22Rv1 (cell line): Measurements from ENCODE around the gene CLSTN2.

Experiments
- H3K27ac ChIP-seq: fragments of 450-650 bp; 2 replicates; pipeline ENCODE4 v1.5.1; 2017
- ZFX ChIP-seq: fragments of 450-650 bp; IDR thresholded peaks from 2 replicates; pipeline ENCODE4 v1.6.1; 2017; ENCODE audit warnings: antibody characterized with exemption, borderline replicate concordance
- TF ChIP-seq, protein P1 (sequence below): fragments of 450-650 bp; IDR thresholded peaks from 2 replicates; pipeline ENCODE4 v1.5.1; 2017; ENCODE audit warnings: mild to moderate bottlenecking

CLSTN2 gene

DNA sequence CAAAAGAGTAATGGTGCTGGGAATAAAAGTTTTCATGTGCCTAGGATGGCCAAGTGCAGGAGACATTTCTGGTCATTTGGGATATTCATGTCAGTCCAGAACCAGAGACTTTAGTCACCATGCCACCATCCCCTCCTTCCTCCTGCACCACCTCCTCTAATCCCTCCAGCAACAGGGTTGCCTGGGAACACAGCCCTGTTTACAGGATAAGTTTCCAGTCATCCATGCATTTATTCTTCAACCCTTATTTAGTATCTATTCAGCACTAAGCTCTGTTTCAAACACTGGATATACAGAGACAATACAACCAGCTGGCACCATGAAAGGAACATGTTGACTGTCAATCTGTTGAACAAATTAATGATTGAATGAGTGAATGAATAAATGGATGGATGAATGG, 211.7 kb downstream of the CLSTN2 start:
- TF ChIP-seq ZFX, result no peak
- TF ChIP-seq, protein P1, sequence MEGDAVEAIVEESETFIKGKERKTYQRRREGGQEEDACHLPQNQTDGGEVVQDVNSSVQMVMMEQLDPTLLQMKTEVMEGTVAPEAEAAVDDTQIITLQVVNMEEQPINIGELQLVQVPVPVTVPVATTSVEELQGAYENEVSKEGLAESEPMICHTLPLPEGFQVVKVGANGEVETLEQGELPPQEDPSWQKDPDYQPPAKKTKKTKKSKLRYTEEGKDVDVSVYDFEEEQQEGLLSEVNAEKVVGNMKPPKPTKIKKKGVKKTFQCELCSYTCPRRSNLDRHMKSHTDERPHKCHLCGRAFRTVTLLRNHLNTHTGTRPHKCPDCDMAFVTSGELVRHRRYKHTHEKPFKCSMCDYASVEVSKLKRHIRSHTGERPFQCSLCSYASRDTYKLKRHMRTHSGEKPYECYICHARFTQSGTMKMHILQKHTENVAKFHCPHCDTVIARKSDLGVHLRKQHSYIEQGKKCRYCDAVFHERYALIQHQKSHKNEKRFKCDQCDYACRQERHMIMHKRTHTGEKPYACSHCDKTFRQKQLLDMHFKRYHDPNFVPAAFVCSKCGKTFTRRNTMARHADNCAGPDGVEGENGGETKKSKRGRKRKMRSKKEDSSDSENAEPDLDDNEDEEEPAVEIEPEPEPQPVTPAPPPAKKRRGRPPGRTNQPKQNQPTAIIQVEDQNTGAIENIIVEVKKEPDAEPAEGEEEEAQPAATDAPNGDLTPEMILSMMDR, result no peak
- no peak overlapping the region for H3K27ac ChIP-seq

DNA sequence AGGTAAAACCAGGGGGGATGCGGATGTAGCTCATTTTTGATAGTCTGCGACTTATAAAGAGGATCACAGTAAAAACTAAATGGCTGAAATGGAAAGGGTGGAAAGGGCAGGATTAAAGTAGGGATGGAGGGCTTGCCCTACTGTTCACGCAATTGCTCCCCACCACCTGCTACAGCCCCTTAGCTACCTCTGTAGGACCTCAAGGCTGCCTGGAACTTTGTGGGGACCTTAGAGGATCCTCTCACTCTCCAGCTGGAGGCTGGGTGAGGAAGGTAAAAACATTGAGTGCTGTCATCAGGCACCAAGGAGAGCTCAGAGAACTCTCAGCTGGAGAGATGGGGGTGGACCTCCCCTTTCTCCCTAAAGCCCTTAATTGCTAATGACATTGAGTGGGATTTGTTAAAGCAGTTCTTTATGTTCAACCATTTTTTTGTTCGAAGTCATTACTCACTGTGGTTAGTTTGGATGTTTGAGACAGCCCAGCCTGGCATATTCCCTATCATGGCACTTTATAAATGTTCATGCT, 213.0 kb downstream of the CLSTN2 start:
- TF ChIP-seq, protein P1, result no peak
- no peak for TF ChIP-seq ZFX
- H3K27ac ChIP-seq, result no peak overlapping the region

DNA sequence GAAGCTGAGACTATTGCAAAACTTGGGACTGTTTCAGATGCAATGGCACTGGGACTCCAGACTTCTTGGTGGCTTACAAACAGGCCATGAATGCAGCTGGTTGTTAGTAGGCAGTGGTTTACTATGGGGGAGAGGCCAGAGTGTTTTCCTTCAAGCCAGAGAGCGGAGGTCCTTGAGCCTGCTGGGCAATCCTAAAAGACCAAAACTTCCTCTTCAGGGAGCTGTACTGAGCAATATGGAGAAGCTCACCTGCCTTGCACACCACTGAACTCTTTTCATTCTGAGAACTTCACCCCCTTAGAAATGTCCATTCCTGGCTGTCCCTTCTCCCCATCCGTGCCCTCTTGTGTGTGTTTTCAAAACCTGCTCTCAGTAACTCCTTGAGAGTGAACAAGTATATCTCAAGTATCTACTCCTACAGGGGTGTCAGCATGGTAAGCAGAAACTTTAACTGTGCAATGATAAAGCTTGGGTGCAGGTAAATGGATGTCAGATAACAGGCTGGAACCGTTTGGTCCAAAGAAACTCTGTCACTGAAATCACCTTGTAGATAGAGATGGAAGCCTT, 213.9 kb downstream of the CLSTN2 start:
- TF ChIP-seq, protein P1, result no peak
- no peak for TF ChIP-seq ZFX

DNA sequence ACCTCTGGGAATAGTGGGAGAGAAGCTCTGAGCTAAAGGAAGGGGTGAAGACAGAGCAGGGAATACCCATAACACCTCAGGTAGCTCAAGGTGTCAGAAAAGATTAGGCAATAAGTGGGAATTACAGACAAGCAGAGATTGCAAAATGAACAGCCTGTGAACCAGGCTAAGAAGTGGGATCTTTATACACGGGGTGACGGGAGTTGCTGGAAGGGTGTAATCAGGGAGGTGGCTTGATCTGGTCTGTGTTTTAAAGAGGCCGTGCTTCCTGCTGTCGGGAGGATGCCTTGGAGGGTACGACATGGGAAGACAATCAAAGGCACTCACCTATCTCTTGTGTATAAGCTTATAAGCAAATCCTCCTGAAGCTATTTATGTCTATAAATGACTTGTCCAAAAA, 216.3 kb downstream of the CLSTN2 start:
- H3K27ac ChIP-seq, result no peak overlapping the region
- no peak for TF ChIP-seq ZFX
- TF ChIP-seq, protein P1, result no peak

More for the DNA sequence above, 213.9 kb downstream of the CLSTN2 start:
- H3K27ac ChIP-seq, result no peak overlapping the region

DNA sequence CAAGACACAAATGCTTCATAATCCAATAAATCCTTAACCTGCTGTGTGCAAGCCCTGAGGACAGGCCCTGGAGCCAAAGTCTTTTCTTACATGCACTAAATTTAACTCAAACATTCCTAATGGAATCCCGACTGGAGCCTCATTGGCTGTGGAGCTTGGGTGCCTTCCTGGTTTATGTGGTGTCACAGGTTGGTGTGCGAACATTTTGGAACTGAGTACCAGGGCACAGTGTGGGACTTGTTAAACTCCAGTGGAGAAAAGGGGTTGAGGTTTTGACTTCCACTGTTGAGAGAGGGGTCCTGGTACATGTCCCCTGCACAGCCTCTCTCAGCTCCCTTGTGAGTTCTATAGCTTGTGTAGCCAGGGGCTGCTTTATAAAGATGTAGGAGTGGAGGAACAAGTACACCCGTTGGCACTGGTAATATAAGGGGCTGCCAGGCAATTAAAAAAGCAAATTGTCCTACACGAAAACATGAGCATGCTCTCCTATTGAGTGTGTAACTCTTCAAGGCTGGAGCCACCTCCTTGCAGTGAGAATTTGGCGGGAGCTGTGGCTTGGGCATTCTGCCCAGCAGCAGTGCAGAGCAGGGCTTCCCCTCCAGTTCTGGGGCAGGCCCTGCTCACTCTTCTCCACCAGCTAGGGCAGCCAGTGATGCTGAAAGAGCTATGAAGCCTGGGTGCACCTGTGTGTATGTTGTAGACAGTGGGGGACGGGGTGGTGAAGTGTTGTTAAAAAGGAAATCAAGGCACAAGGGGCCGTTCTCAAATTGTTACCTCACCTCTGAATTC, 218.1 kb downstream of the CLSTN2 start:
- no peak overlapping the region for H3K27ac ChIP-seq
- TF ChIP-seq, protein P1, result no peak
- TF ChIP-seq ZFX, result no peak

DNA sequence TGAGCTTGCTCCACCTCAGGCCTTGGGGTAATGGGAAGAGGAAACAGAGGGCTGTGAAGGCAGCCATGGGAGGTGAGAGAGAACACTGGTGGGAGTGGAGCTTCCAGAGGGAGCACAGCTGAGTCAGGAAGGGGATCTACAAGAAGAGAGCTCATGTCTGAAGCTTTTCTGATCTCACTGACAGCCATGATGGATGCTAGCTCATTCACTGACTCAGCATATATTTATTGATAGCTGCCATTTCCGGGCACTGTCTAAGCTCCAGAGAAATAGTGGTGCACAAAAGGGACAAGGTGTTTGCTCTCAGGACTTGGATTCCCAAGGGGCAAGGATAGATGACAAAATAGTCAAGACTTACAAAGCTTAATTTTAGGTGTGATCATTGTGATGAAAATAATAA, 218.8 kb downstream of the CLSTN2 start:
- no peak for TF ChIP-seq ZFX
- TF ChIP-seq, protein P1, result no peak
- H3K27ac ChIP-seq, result no peak overlapping the region

DNA sequence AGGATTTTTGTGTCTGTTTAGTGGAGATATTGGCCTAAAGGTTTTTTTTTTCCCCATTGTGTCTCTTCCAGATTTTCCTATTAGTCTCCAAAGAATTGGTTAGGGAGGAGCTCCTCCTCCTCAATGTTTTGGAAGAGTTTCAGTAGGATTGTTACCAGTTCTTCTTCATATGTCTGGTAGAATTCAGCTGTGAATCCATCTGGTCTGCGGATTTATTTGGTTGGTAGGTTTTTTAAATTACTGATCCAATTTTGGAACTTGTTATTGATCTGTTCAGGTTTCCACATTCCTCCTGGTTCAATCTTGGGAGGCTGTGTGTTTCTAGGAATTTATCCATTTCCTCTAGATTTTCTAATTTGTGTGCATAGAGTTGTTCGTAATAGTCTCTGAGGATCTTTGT, 222.2 kb downstream of the CLSTN2 start:
- H3K27ac ChIP-seq, result no peak overlapping the region
- TF ChIP-seq, protein P1, result no peak
- no peak for TF ChIP-seq ZFX
